Memory B cell (primary cell): ENCODE data around the gene CENPE.

Experiments
- ATAC-seq: fragments of 150-1000 bp; cut with Tn5 transposase; 2 replicates; pipeline ENCODE4 v1.10.0; 2021; ENCODE audit warnings: low read depth, mild to moderate bottlenecking, moderate library complexity
- DNase-seq, 2 donors: peaks; one replicate each; pipeline ENCODE4 v3.0.0; 2022; ENCODE audit warnings: low spot score in 2 of 2
- H3K27ac Mint-ChIP-seq: one replicate; pipeline ENCODE4 v1.8.0; 2022; ENCODE audit warnings: mild to moderate bottlenecking, moderate library complexity, mixed read lengths
- H3K27me3 Mint-ChIP-seq: one replicate; pipeline ENCODE4 v1.8.0; 2022; ENCODE audit warnings: mixed read lengths
- H3K36me3 Mint-ChIP-seq: one replicate; pipeline ENCODE4 v1.8.0; 2022; ENCODE audit warnings: mild to moderate bottlenecking, mixed read lengths
- H3K4me1 Mint-ChIP-seq: one replicate; pipeline ENCODE4 v1.8.0; 2022; ENCODE audit warnings: mixed read lengths
- H3K4me3 Mint-ChIP-seq: one replicate; pipeline ENCODE4 v1.8.0; 2022; ENCODE audit warnings: mild to moderate bottlenecking, moderate library complexity, mixed read lengths
- H3K9me3 Mint-ChIP-seq: one replicate; pipeline ENCODE4 v1.8.0; 2022; ENCODE audit warnings: mixed read lengths

The CENPE gene

DNA sequence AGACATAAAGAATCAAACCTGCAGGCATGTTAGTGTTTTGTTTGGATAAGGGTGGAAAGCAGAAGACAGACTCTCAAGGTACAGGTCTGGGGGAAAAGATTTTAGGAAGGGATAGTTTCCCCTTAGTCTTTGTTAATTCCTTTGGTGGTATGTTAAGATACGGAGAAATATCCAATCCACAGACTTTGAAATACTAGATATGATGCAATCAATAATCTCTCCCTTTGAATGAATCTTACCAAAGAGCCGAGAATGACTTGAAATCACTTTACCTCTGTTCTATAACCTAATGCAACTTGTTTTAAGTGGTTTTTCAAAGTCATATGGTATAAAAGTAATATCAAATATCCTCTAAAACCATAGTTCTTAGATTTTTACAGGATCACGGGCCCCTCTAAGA lies 93.3 kb downstream of the CENPE start:
- Mint-ChIP-seq H3K4me3 (no peak overlapping the region), H3K27ac (no peak overlapping the region), H3K9me3 (no peaks in the 10 kb centered on the region), H3K4me1 (peaks cover under 1% of the 10 kb centered on the region), H3K27me3 (no peaks in the 10 kb centered on the region), H3K36me3 (no peaks in the 10 kb centered on the region)
- DNase-seq (no peak), ATAC-seq (no peak)

DNA sequence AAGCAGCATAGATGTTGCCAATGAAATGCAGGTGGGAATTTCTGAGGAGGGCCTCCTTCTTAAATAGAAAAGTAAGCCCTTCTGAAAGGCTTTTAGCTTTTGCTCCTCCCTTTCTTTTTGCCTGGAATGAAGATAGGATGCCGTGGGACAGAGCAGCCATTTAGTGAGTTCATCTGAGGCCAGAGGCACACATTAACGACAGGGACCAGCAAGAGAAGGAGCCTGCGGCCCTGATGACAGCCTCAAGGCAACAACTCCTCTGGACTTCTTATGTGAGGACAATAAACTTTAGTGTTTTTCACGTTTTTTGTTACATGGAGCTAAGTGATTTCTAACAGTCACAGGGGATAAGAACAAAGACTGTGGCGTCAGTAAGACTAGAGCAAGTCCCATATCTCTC lies 97.5 kb downstream of the CENPE start:
- Mint-ChIP-seq H3K27ac (no peak overlapping the region), H3K4me1 (peaks cover 6% of the 10 kb centered on the region), H3K36me3 (no peaks in the 10 kb centered on the region), H3K9me3 (no peaks in the 10 kb centered on the region), H3K27me3 (no peaks in the 10 kb centered on the region), H3K4me3 (no peak overlapping the region)
- ATAC-seq (no peak), DNase-seq (no peak)

DNA sequence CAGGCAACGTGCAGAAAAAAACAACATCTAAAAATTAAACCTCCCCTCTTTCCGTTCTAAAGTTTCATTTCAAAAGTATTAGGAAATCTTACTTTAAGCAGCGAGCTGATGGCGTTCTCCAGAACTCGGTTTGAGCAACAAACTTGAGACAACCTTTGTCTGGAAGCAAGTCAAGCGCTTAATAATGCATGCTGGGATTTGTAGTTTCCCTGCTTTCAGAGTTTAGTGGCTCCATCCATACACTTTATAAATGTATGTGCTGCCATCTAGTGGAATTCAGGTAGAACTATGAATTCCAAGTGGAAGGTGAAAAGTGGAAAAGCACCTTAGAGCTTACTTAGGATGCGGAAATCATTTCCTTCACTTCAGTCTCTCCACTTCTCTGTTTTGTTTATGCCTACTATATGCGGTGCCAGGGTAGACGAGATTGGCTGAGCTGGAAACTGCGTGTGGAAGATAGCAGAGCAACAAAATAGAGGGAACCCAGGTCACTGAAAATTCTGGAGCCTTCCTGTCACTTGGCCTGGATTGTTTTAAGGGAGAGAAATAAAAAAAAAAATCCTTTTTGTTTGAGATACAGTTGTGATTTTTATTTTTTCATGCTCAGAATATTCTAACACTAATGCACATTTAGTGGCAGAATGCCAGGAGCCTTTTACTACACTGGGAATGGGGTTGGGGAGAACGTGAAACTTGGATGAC lies 98.3 kb downstream of the CENPE start, which contains the start of gene BDH2:
Gene BDH2 (minus strand): TSS at position 144 of the 702 bp plus-strand sequence. CDS start 3,580 bp downstream, outside the sequence.
- no peaks in the 10 kb centered on the region for H3K9me3 Mint-ChIP-seq
- peaks cover 6% of the 10 kb centered on the region for H3K4me1 Mint-ChIP-seq
- peak; percentile 99 for ATAC-seq
- H3K4me3 Mint-ChIP-seq, result peak within 1 kb of the TSS; percentile 91
- no peaks in the 10 kb centered on the region for H3K27me3 Mint-ChIP-seq
- peak; percentile 19 to 70 for DNase-seq
- H3K36me3 Mint-ChIP-seq, result no peaks in the 10 kb centered on the region
- H3K27ac Mint-ChIP-seq, result peak within 1 kb of the TSS; percentile 77

DNA sequence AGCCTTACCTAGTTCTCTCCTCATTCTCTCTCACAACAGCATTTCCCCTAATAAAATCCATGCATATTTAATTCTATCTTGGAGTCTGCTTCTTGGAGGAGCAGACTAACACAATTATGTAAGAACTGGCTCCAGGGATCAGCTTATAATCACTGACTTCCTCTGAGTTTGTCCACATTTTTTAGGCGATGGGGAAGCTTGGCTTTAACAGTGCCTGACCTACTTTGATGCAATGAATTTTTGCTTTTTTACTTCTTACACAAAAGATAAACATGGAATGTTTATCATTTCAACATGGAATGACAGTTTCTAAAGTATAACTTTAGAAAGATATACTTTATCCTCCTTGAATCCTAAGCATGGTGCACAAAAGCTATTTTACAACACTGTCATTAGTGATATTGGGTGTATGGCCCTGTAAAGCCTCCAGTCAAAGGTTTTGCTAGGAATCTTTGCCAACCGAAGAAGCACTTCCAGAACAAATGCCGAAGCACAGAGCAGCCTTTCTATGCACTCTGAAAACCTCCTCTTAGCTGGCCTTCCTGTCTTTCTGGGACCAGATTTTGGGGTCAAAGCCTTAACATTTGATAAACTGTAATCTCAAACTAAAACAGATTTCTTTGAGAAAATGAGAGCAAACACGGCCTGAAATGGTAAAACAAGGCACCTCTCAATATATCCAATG lies 99.2 kb downstream of the CENPE start:
- Mint-ChIP-seq H3K4me3 (peak overlapping the region; percentile 91), H3K27me3 (no peaks in the 10 kb centered on the region), H3K9me3 (no peaks in the 10 kb centered on the region), H3K36me3 (peaks cover 1% of the 10 kb centered on the region), H3K4me1 (peaks cover 6% of the 10 kb centered on the region), H3K27ac (peak overlapping the region; percentile 77)
- ATAC-seq (no peak), DNase-seq (no peak)

DNA sequence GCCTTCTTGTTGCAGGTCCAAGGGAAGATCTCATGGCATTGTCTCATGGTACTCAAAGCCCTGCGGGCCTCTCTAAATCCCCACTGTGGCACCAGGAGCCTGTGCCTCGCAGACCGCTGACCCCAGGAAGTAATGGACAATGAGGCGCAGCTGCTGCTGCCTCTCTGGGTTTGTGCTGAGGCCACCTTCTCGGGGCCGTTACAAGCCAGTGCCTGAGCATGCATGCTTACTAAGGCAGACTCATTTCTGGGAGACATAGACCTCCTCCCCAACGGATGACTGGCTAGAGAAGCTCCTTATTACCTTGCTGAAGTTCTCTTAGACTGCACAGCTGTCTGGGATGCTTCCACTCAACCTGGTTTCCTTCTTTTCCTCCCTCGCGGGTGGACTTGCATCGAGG lies 99.8 kb downstream of the CENPE start:
- no peak overlapping the region for H3K27ac Mint-ChIP-seq
- no peaks in the 10 kb centered on the region for H3K9me3 Mint-ChIP-seq
- no peak overlapping the region for H3K4me3 Mint-ChIP-seq
- H3K36me3 Mint-ChIP-seq, result peaks cover 2% of the 10 kb centered on the region
- no peaks in the 10 kb centered on the region for H3K27me3 Mint-ChIP-seq
- ATAC-seq (no peak), DNase-seq (no peak)
- H3K4me1 Mint-ChIP-seq, result peaks cover 6% of the 10 kb centered on the region

DNA sequence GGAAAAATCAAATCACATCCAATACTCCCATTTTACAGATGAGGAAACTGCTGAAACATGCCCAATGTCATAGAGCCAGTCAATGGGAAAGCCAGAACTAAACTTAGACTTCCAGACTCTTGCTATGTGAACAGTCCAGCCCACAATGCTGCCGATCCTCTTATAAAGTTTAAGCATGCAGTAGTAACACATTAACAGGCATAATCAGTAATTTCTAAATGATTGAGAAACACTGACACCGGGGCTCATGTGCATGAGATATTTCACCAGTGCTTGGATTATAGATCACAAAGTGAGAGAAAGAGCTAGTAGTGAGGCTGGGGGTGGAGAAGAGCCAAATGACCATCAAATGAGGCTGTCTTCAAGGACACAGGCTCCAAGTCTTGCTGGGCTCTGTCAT lies 101.0 kb downstream of the CENPE start:
- H3K36me3 Mint-ChIP-seq, result peaks cover 2% of the 10 kb centered on the region
- no peaks in the 10 kb centered on the region for H3K27me3 Mint-ChIP-seq
- H3K27ac Mint-ChIP-seq, result no peak overlapping the region
- no peak for ATAC-seq
- H3K9me3 Mint-ChIP-seq, result no peaks in the 10 kb centered on the region
- no peak for DNase-seq
- no peak overlapping the region for H3K4me3 Mint-ChIP-seq
- peaks cover 11% of the 10 kb centered on the region for H3K4me1 Mint-ChIP-seq

DNA sequence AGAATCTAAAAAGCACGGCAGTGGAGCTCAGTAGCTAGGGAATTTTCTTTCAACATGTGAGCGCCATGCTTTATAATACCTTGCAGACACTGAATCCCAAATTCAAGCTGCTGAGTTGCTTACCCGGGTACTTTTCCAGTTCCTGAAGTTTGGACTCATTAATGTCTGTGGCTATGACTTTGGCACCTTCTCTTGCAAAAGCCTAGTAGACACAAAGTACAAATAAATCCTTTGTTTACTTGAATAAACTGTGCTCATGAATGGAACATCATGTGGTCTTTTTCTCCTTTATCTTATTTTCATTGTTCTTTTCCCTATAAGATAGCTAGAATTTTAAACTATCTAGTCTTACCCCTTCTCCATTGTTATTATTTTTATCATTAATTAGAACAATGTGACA lies 103.1 kb downstream of the CENPE start:
- no peak for ATAC-seq
- Mint-ChIP-seq H3K4me1 (peaks cover 16% of the 10 kb centered on the region), H3K9me3 (no peaks in the 10 kb centered on the region), H3K4me3 (no peak overlapping the region), H3K36me3 (peaks cover 5% of the 10 kb centered on the region), H3K27me3 (no peaks in the 10 kb centered on the region), H3K27ac (no peak overlapping the region)
- DNase-seq, result no peak

DNA sequence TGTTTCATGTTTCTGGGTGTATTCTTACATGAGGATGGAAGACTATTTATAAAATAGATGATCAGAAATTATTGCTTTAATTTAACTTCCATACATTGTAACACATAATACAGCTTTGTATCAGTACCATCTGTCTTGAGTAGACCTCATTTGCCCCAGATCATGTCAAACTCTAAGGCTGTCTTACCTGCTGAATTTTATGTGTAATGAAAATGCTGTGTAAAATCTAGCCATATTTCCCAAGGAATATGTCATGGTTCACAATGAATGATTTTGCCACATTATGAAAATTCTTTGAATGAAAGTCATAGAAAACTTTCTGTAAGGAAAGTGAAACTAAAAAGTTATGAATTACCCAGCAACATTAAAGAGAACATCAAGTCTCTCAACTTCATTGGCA lies 105.9 kb downstream of the CENPE start:
- Mint-ChIP-seq H3K9me3 (no peaks in the 10 kb centered on the region), H3K4me3 (no peak overlapping the region), H3K27ac (peak overlapping the region; percentile 41), H3K4me1 (peaks cover 10% of the 10 kb centered on the region), H3K27me3 (no peaks in the 10 kb centered on the region), H3K36me3 (peaks cover 12% of the 10 kb centered on the region)
- no peak for ATAC-seq
- no peak for DNase-seq

DNA sequence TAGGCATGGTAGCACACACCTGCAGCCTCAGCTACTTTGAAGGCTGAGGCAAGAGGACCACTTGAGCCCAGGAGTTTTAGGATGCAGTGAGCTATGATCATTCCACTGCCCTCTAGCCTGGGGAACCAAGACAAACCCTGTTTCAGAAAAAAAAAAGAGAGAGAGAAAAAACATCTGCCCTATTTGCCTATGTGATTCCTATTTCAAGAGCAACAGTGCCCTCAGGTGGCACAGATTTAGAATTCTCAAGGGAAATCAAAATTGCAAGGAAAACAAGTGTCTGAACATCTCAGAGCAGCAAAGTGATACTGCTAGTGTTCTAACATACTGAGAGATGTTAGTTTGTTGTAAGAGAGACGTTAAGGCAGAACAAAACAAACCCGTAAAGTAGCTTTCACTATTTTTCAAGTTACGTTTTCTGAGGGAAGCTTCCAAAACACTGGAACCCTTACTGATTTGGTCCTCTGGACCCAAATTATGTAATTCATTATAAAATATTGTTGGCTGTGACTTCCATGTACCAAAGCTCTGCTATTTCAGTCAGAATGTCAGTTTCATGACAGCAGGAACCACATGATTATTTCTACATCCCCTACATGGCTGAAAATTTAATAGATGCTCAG lies 106.4 kb downstream of the CENPE start:
- Mint-ChIP-seq H3K4me3 (no peak overlapping the region), H3K36me3 (peaks cover 17% of the 10 kb centered on the region), H3K27ac (peak overlapping the region; percentile 14), H3K9me3 (no peaks in the 10 kb centered on the region), H3K27me3 (no peaks in the 10 kb centered on the region), H3K4me1 (peaks cover 10% of the 10 kb centered on the region)
- peak; percentile 49 to 65 for DNase-seq
- peak; percentile 88 for ATAC-seq

DNA sequence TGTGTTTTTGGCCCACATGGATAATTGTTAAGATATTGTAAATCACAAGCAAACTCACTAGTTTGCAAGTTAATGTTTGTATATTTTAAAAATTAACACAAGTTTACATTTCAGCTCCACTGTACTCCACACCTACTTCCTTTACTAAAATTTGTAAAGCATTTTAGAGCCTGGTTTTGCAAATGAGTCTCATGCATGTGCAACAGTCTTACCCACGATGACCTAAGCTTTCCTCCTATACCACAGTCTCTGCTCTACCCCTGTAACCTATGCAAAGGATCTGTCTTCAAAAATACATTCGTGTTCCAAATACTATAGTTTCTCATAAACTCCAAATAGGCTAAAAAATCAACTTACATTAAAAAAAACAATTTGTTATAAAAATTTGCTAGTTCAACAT lies 108.7 kb downstream of the CENPE start:
- Mint-ChIP-seq H3K9me3 (no peaks in the 10 kb centered on the region), H3K36me3 (peaks cover 17% of the 10 kb centered on the region), H3K27me3 (no peaks in the 10 kb centered on the region), H3K27ac (no peak overlapping the region), H3K4me1 (peaks cover 10% of the 10 kb centered on the region), H3K4me3 (no peak overlapping the region)
- DNase-seq (no peak), ATAC-seq (no peak)

DNA sequence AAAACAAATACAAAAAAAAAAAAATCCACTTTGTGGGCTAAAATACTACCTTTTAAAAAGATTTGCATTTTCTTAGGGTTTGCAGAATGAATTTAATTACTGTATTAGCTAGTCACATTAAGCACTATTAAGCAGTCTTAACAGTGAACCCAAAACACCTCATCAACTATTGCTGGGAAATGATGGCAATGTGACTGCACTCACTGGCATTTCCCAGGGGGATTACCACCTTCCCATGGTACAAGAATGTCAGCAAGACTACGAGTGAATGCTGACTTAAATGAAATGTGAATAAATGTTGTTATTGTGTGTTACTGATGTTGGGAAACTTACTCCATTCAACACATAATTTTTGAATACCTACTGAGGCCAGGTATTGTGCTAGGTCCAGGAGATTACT lies 111.6 kb downstream of the CENPE start:
- DNase-seq (no peak), ATAC-seq (no peak)
- Mint-ChIP-seq H3K27ac (no peak overlapping the region), H3K27me3 (no peaks in the 10 kb centered on the region), H3K4me1 (peaks cover 2% of the 10 kb centered on the region), H3K36me3 (peaks cover 15% of the 10 kb centered on the region), H3K4me3 (no peak overlapping the region), H3K9me3 (no peaks in the 10 kb centered on the region)

DNA sequence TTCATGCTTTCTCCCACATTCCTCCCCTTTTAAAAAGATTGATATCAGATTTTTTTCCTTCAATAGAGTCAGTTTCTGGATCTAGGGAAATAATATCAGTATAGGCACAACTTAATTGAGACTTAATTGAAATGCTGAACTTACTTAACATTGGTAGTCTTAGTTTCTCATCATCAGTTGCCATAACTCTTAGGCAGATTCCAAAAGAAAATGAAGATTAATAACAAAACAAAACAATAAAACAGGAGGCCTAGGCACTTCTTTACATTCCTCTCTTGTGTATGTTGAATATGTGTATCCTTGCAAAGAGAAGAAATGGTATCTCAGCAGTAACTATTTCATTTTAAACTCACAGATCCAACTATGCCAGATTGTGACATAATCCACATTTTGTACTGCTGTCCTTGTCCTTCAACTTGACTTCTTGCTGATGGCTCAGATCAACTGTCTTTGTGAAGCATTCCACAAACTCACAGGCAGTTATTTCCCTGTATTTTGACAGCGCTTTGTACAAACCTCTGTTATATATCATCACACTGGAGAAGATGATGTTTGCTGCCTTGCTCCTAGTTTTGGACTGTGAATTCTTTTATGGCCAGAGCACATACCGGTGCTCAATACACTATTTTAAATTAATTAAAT lies 112.5 kb downstream of the CENPE start:
- Mint-ChIP-seq H3K36me3 (peaks cover 14% of the 10 kb centered on the region), H3K4me3 (no peak overlapping the region), H3K27me3 (no peaks in the 10 kb centered on the region), H3K9me3 (no peaks in the 10 kb centered on the region), H3K27ac (no peak overlapping the region), H3K4me1 (no peaks in the 10 kb centered on the region)
- ATAC-seq, result no peak
- DNase-seq, result no peak

DNA sequence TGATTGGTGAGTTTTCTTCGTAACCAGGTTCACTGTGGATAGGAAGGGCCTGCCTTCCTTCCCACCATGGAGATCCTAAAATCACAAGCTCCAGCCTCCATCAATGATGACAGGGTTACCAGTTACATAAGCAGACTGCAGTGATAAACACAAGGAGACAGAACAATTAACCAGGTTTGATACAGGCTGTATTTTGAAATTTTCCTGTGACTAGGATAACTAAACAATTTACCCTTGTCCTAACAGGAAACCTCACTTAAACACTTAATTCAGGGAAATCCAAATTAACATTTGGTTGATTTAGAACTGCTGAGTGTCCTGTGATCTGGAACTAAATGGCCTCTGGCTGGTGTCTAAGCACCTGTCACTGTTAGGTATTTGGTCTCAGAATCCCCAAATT lies 118.5 kb downstream of the CENPE start:
- Mint-ChIP-seq H3K9me3 (no peaks in the 10 kb centered on the region), H3K27me3 (no peaks in the 10 kb centered on the region), H3K4me1 (peaks cover 15% of the 10 kb centered on the region), H3K36me3 (no peaks in the 10 kb centered on the region), H3K27ac (no peak overlapping the region), H3K4me3 (no peak overlapping the region)
- DNase-seq (no peak), ATAC-seq (no peak)

DNA sequence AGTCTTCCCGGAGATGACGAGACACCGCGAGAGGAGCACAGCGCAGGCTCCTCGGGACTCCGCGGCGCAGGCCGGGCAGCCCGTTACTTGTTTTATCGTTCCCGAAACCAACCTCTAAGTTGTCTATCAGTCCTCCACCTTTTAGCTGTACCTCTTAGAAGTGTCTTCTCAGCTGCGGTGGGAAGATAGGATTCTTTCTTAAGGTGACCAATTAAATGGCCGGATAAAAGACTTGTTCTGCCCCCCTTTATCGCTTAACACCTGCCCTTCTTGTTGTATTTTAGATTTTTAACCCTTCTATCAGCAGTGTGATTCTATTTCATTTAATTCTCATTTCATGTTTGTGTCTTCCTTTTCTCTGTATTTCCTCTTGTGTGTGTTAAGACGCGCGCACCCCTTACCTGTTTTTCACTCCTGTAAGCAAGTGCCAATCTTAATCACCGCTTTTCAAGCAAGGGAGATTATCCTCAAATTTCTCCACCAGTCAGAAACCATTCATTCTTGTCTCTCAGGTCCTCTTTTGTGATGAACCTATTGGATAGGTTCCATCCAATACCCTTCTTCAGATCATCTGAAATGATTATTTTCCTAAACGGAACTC lies 121.3 kb downstream of the CENPE start, which contains the start of gene SLC9B2:
Gene SLC9B2 (minus strand): TSS at position 15 of the 601 bp plus-strand sequence. CDS start 9,211 bp downstream, outside the sequence.
- Mint-ChIP-seq H3K4me3 (peak within 1 kb of the TSS; percentile 91), H3K36me3 (no peaks in the 10 kb centered on the region), H3K9me3 (no peaks in the 10 kb centered on the region), H3K27ac (peak within 1 kb of the TSS; percentile 97), H3K27me3 (no peaks in the 10 kb centered on the region), H3K4me1 (peaks cover 26% of the 10 kb centered on the region)
- ATAC-seq (peak; percentile 40), DNase-seq (no peak)
